IMR-90 (cell line): ENCODE results near the gene SLC44A5. TPM values are rescaled to one million over a fixed set of nuclear protein-coding genes. Genes with fewer than 3 reads are reported as not detected.

Experiments
- ATAC-seq: fragments of 200-7000 bp; cut with Tn5 transposase; 2 replicates; pipeline ENCODE4 v1.9.1; 2020; ENCODE audit warnings: low read depth, mild to moderate bottlenecking, moderate library complexity
- BruUV-seq: library from RNA; stranded (reverse); fragments of 400-500 nt; replicated peaks from 2 replicates; lab custom pipeline; 2021; lab: Mats Ljungman, UMichigan
- CTCF ChIA-PET: fragments of 300-600 bp; formaldehyde crosslinking; extraction: SDS; loops from one replicate; lab custom pipeline; 2021; ENCODE audit warnings: antibody characterized with exemption; lab: Yijun Ruan, JAX
- POLR2A ChIA-PET: fragments of 300-600 bp; sonication (Branson Sonifier 250); formaldehyde crosslinking; loops from one replicate; lab custom pipeline; 2022; ENCODE audit warnings: antibody characterized with exemption; ENCODE audit not compliant: unreplicated experiment; lab: Charles Lee
- DNase-seq: peaks from one replicate; pipeline ENCODE4 v3.0.0; 2013
- H2AFZ ChIP-seq: replicated peaks from 2 replicates; pipeline ENCODE3; 2013; ENCODE audit warnings: low read length, mild to moderate bottlenecking; ENCODE audit not compliant: poor library complexity
- H2AK5ac ChIP-seq: 2 replicates; pipeline ENCODE4 v1.6.1; 2013; ENCODE audit warnings: low read depth, low read length, inconsistent platforms
- H2AK9ac ChIP-seq: replicated peaks from 2 replicates; pipeline ENCODE3; 2013; ENCODE audit warnings: mild to moderate bottlenecking, low read depth, low read length, moderate library complexity; ENCODE audit not compliant: poor library complexity
- H2BK120ac ChIP-seq: 2 replicates; pipeline ENCODE4 v1.6.1; 2013; ENCODE audit warnings: low read depth, low read length, inconsistent platforms
- H2BK15ac ChIP-seq: 3 replicates; pipeline ENCODE4 v1.6.1; 2013; ENCODE audit warnings: low read depth, low read length, inconsistent platforms
- H2BK20ac ChIP-seq: 2 replicates; pipeline ENCODE4 v1.6.1; 2013; ENCODE audit warnings: low read depth, mild to moderate bottlenecking, inconsistent platforms, low read length, moderate library complexity
- H2BK5ac ChIP-seq: 2 replicates; pipeline ENCODE4 v1.6.1; 2013; ENCODE audit warnings: mild to moderate bottlenecking, low read depth, low read length, inconsistent platforms; ENCODE audit not compliant: poor library complexity, severe bottlenecking
- H3K14ac ChIP-seq: replicated peaks from 2 replicates; pipeline ENCODE4 v1.6.1; 2013; ENCODE audit warnings: low read depth, low read length, inconsistent platforms
- H3K18ac ChIP-seq: 2 replicates; pipeline ENCODE4 v1.6.1; 2013; ENCODE audit warnings: low read depth, low read length, control low read depth
- H3K23ac ChIP-seq: 2 replicates; pipeline ENCODE4 v1.6.1; 2013; ENCODE audit warnings: low read depth, low read length, inconsistent platforms
- H3K27ac ChIP-seq: 2 replicates; pipeline ENCODE4 v1.5.1; 2013; ENCODE audit warnings: mild to moderate bottlenecking, control low read depth, low read length; ENCODE audit not compliant: insufficient read depth
- H3K27me3 ChIP-seq: 2 replicates; pipeline ENCODE4 v1.6.1; 2013; ENCODE audit warnings: low read length; ENCODE audit not compliant: control insufficient read depth, insufficient read depth
- H3K36me3 ChIP-seq: 2 replicates; pipeline ENCODE4 v1.6.1; 2013; ENCODE audit warnings: low read length, mixed read lengths; ENCODE audit not compliant: control insufficient read depth, insufficient read depth
- H3K4ac ChIP-seq: 2 replicates; pipeline ENCODE4 v1.6.1; 2013; ENCODE audit warnings: low read depth, low read length, inconsistent platforms
- H3K4me1 ChIP-seq: 2 replicates; pipeline ENCODE4 v1.6.1; 2013; ENCODE audit warnings: low read length, mixed read lengths; ENCODE audit not compliant: control insufficient read depth, insufficient read depth
- H3K4me2 ChIP-seq: 2 replicates; pipeline ENCODE4 v1.6.1; 2013; ENCODE audit warnings: low read depth, mild to moderate bottlenecking, control low read depth, low read length, moderate library complexity
- H3K4me3 ChIP-seq: 2 replicates; pipeline ENCODE4 v1.5.1; 2013; ENCODE audit warnings: low read depth, mild to moderate bottlenecking, control low read depth, low read length, moderate library complexity; ENCODE audit not compliant: insufficient read depth
- H3K56ac ChIP-seq: 2 replicates; pipeline ENCODE4 v1.6.1; 2013; ENCODE audit warnings: low read length, inconsistent platforms; ENCODE audit not compliant: insufficient read depth; ENCODE audit errors: extremely low read depth
- H3K79me1 ChIP-seq, 2 experiments: 2 replicates each; pipeline ENCODE4 v1.6.1; 2013; ENCODE audit warnings: low read length in 2 of 2, inconsistent platforms in 1 of 2, low read depth in 1 of 2
- H3K9ac ChIP-seq: 2 replicates; pipeline ENCODE4 v1.6.1; 2013; ENCODE audit warnings: low read depth, low read length, control low read depth
- H3K9me1 ChIP-seq: 2 replicates; pipeline ENCODE4 v1.6.1; 2013; ENCODE audit warnings: low read length, inconsistent platforms; ENCODE audit not compliant: insufficient read depth
- H3K9me3 ChIP-seq: 2 replicates; pipeline ENCODE4 v1.6.1; 2013; ENCODE audit warnings: low read length; ENCODE audit not compliant: control insufficient read depth, insufficient read depth
- H4K20me1 ChIP-seq: 2 replicates; pipeline ENCODE4 v1.6.1; 2013; ENCODE audit warnings: low read length, inconsistent platforms; ENCODE audit not compliant: insufficient read depth
- H4K5ac ChIP-seq: 2 replicates; pipeline ENCODE4 v1.6.1; 2013; ENCODE audit warnings: mild to moderate bottlenecking, low read depth, low read length, control low read depth
- H4K8ac ChIP-seq, 2 experiments: 2 replicates each; pipeline ENCODE4 v1.6.1; 2013; ENCODE audit warnings: low read depth in 2 of 2, low read length in 2 of 2, control low read depth in 1 of 2, inconsistent platforms in 1 of 2
- H4K91ac ChIP-seq: 2 replicates; pipeline ENCODE4 v1.6.1; 2013; ENCODE audit warnings: low read depth, low read length, inconsistent platforms; ENCODE audit not compliant: insufficient read depth
- CHD1 ChIP-seq: IDR thresholded peaks from 2 replicates; pipeline ENCODE4 v1.6.1; 2012; ENCODE audit warnings: low read depth, low read length, improper control_type of control experiment
- MAFK ChIP-seq: IDR thresholded peaks from 2 replicates; pipeline ENCODE4 v1.6.1; 2012; ENCODE audit warnings: low read depth, low read length, improper control_type of control experiment
- MXI1 ChIP-seq: IDR thresholded peaks from 2 replicates; pipeline ENCODE4 v1.6.1; 2012; ENCODE audit warnings: low read depth, mild to moderate bottlenecking, low read length, moderate library complexity, borderline replicate concordance
- RCOR1 ChIP-seq: IDR thresholded peaks from 2 replicates; pipeline ENCODE4 v1.6.1; 2012; ENCODE audit warnings: mild to moderate bottlenecking, low read length, improper control_type of control experiment; ENCODE audit not compliant: insufficient replicate concordance
- WGBS, 2 experiments: methylation state at CpG; one replicate each; pipeline versions ENCODE4 v1.1.5 to v1.1.7; 2013; ENCODE audit warnings: missing lambda C conversion rate in 2 of 2; ENCODE audit not compliant: insufficient read length in 1 of 2; ENCODE audit errors: extremely low coverage in 2 of 2; 5-methylcytosine and 5-hydroxymethylcytosine counted together
- dilution Hi-C: fragments of 300-500 bp; cut with HindIII; formaldehyde crosslinking; loops from one replicate; pipeline ENCODE4 v1.14.3; 2018; ENCODE audit warnings: low sequenced_read_pairs; ENCODE audit not compliant: unreplicated experiment
- in situ Hi-C: fragments of 300-500 bp; cut with MboI; formaldehyde crosslinking; loops from 3 replicates; pipeline ENCODE4 v1.14.3; 2019; ENCODE audit warnings: low sequenced_read_pairs, inconsistent platforms, mixed read lengths
- intact Hi-C: fragments of 100-400 bp; cut with micrococcal nuclease; formaldehyde crosslinking; loops from 2 replicates; pipeline ENCODE4 v1.10.0; 2022
- polyA plus RNA-seq, 3 experiments: library from polyadenylated mRNA; depleted of rRNA; stranded (reverse); fragments of >200 nt; gene quantifications; 2 replicates each; pipeline ENCODE4 v1.2.3, GENCODE V29; 2012; ENCODE audit warnings: low replicate concordance in 1 of 3
- total RNA-seq: library from RNA; depleted of rRNA; stranded (reverse); fragments of >200 nt; gene quantifications from 2 replicates; pipeline ENCODE4 v1.2.3, GENCODE V29; 2012
- TF ChIP-seq, protein P1 (sequence below): conservative IDR thresholded peaks from 2 replicates; pipeline ENCODE4 v1.5.1; 2012; ENCODE audit warnings: mild to moderate bottlenecking, low read depth, low read length, improper control_type of control experiment

SLC44A5 gene
- total and polyA plus RNA-seq, 2 of the 4 experiments (the other 2 are of a cell fraction), result under 0.01 TPM; not detected in 1

DNA sequence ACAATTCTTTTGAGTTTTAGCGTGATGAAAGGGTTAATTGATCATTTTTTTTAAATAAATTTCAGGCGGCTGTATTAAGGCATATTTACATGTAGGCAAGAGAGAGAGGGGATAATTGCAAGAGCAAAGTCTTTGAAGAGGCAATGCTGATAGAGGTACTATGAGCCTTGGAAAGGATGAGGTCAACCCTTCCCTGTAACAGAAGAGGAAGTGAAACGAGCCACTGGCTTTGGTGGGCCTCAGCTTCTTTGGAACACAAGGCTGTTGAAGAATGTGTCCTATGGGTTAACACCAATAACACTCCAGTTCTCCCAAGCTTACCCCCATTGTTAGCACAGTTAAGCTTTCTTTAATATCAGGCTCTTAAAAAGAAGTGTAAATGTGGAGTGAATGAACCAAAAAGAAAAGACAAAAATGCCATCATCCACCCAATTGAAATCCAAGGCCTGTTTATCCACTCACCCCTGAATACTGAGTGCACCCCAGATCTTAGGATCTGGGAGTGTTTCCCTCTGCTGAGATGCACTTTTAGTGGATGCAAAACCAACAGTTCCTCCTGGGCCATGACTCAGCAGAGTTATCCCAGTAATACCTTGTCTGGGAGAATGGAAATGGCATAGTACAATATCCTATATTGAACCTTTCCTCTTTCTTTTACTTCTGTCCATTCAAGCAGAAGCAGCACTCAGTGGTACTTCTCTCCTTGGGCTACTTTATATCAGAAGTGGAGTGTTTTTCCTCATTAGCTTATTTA is 216.4 kb downstream of the SLC44A5 start:
- 30% methylated on average over 2 of the region's 3 CpGs; no CpG with 5 or more reads in 1 of the 2 experiments for WGBS, 2 experiments
- H3K9me3 ChIP-seq, result 0 out of 2 replicates have a peak, but pooled peaks cover 4% of the 10 kb centered on the region
- no peak for DNase-seq
- no peak overlapping the region for H3K4me3 ChIP-seq
- H4K5ac ChIP-seq, result no peak overlapping the region
- POLR2A ChIA-PET, result no interaction called here
- H3K27ac ChIP-seq, result no peak overlapping the region
- no peaks in the 10 kb centered on the region for H3K79me1 ChIP-seq
- H3K4ac ChIP-seq, result no peak overlapping the region
- TF ChIP-seq MAFK (no peak), RCOR1 (no peak), MXI1 (no peak), CHD1 (no peak)
- TF ChIP-seq, protein P1, sequence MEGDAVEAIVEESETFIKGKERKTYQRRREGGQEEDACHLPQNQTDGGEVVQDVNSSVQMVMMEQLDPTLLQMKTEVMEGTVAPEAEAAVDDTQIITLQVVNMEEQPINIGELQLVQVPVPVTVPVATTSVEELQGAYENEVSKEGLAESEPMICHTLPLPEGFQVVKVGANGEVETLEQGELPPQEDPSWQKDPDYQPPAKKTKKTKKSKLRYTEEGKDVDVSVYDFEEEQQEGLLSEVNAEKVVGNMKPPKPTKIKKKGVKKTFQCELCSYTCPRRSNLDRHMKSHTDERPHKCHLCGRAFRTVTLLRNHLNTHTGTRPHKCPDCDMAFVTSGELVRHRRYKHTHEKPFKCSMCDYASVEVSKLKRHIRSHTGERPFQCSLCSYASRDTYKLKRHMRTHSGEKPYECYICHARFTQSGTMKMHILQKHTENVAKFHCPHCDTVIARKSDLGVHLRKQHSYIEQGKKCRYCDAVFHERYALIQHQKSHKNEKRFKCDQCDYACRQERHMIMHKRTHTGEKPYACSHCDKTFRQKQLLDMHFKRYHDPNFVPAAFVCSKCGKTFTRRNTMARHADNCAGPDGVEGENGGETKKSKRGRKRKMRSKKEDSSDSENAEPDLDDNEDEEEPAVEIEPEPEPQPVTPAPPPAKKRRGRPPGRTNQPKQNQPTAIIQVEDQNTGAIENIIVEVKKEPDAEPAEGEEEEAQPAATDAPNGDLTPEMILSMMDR, result no peak
- H4K8ac ChIP-seq, result no peak overlapping the region
- no peaks in the 10 kb centered on the region for H3K36me3 ChIP-seq
- ATAC-seq, result no peak
- H2BK15ac ChIP-seq, result no peak overlapping the region
- dilution Hi-C loops (no loop called here), in situ Hi-C loops (no loop called here), intact Hi-C loops (no loop called here)
- H4K20me1 ChIP-seq, result no peaks in the 10 kb centered on the region
- H2AK5ac ChIP-seq, result no peak overlapping the region
- H3K56ac ChIP-seq, result no peak overlapping the region
- H3K4me1 ChIP-seq, result no peaks in the 10 kb centered on the region
- H2BK5ac ChIP-seq, result no peak overlapping the region
- no peaks in the 10 kb centered on the region for H3K27me3 ChIP-seq
- H3K4me2 ChIP-seq, result no peak overlapping the region
- no peak overlapping the region for H3K18ac ChIP-seq
- CTCF ChIA-PET, result no interaction called here
- no peaks in the 10 kb centered on the region for H3K9me1 ChIP-seq
- H3K23ac ChIP-seq, result no peak overlapping the region
- H2BK120ac ChIP-seq, result no peak overlapping the region
- H3K9ac ChIP-seq, result no peak overlapping the region
- H3K14ac ChIP-seq, result no peak overlapping the region
- BruUV-seq, result no TSS peak
- H2AFZ ChIP-seq, result no peak overlapping the region
- no peak overlapping the region for H4K91ac ChIP-seq
- H2AK9ac ChIP-seq, result no peak overlapping the region
- H2BK20ac ChIP-seq, result no peak overlapping the region
